Measurements from ENCODE around the gene PCCA.

Gene PCCA

DNA sequence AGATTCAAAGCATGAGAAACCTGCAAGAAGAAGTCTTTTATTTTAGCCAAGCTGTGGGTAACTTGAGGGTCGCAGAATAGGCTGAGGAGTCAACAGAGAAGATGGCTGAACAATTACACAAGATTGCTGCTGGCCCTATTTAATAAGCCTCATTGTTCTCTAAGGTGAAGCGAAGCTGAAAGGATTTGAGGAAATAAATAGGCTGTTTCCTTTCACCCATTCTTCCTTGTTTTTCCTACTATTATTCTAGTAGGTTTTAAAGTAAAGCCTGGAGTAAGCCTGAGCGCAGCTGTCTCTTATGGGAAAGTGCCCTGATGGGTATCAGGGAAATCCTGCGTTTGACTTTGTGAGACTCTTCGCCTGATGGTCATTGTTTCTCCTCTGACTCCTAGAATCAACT, 25.0 kb upstream of the PCCA start:
- TF ChIP-seq ZNF70 (CRISPR knock-in tag; IDR thresholded peaks at IDR 0.05) (no peak), GLIS3 (CRISPR knock-in tag; IDR thresholded peaks at IDR 0.05) (no peak), OSR1 (CRISPR knock-in tag; IDR thresholded peaks at IDR 0.05) (no peak), PATZ1 (CRISPR knock-in tag; IDR thresholded peaks at IDR 0.05; ENCODE audit: borderline replicate concordance) (no peak), ISL1 (CRISPR knock-in tag; IDR thresholded peaks at IDR 0.05) (no peak), RARB (CRISPR knock-in tag; IDR thresholded peaks at IDR 0.05) (no peak), ZC3H10 (CRISPR knock-in tag; IDR thresholded peaks at IDR 0.05) (no peak), ZFP30 (CRISPR knock-in tag; IDR thresholded peaks at IDR 0.05) (no peak), CSDC2 (CRISPR knock-in tag; IDR thresholded peaks at IDR 0.05) (no peak), SNAI2 (CRISPR knock-in tag; IDR thresholded peaks at IDR 0.05) (no peak)
- TF ChIP-seq, protein P1, sequence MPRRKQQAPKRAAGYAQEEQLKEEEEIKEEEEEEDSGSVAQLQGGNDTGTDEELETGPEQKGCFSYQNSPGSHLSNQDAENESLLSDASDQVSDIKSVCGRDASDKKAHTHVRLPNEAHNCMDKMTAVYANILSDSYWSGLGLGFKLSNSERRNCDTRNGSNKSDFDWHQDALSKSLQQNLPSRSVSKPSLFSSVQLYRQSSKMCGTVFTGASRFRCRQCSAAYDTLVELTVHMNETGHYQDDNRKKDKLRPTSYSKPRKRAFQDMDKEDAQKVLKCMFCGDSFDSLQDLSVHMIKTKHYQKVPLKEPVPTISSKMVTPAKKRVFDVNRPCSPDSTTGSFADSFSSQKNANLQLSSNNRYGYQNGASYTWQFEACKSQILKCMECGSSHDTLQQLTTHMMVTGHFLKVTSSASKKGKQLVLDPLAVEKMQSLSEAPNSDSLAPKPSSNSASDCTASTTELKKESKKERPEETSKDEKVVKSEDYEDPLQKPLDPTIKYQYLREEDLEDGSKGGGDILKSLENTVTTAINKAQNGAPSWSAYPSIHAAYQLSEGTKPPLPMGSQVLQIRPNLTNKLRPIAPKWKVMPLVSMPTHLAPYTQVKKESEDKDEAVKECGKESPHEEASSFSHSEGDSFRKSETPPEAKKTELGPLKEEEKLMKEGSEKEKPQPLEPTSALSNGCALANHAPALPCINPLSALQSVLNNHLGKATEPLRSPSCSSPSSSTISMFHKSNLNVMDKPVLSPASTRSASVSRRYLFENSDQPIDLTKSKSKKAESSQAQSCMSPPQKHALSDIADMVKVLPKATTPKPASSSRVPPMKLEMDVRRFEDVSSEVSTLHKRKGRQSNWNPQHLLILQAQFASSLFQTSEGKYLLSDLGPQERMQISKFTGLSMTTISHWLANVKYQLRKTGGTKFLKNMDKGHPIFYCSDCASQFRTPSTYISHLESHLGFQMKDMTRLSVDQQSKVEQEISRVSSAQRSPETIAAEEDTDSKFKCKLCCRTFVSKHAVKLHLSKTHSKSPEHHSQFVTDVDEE (CRISPR knock-in tag; IDR thresholded peaks at IDR 0.05), result no peak
- TF ChIP-seq, protein P2, sequence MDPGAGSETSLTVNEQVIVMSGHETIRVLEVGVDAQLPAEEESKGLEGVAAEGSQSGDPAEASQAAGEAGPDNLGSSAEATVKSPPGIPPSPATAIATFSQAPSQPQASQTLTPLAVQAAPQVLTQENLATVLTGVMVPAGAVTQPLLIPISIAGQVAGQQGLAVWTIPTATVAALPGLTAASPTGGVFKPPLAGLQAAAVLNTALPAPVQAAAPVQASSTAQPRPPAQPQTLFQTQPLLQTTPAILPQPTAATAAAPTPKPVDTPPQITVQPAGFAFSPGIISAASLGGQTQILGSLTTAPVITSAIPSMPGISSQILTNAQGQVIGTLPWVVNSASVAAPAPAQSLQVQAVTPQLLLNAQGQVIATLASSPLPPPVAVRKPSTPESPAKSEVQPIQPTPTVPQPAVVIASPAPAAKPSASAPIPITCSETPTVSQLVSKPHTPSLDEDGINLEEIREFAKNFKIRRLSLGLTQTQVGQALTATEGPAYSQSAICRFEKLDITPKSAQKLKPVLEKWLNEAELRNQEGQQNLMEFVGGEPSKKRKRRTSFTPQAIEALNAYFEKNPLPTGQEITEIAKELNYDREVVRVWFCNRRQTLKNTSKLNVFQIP (CRISPR knock-in tag; IDR thresholded peaks at IDR 0.05; ENCODE audit: borderline replicate concordance, low read depth), result no peak
- no peak for ATAC-seq

- no peak for ATAC-seq
- no peak for TF ChIP-seq ISL1 (CRISPR knock-in tag; IDR thresholded peaks at IDR 0.05)
- no peak for TF ChIP-seq CSDC2 (CRISPR knock-in tag; IDR thresholded peaks at IDR 0.05)
- no peak for TF ChIP-seq ZNF70 (CRISPR knock-in tag; IDR thresholded peaks at IDR 0.05)
- no peak for TF ChIP-seq GLIS3 (CRISPR knock-in tag; IDR thresholded peaks at IDR 0.05)
- TF ChIP-seq TCF4 (CRISPR knock-in tag; IDR thresholded peaks at IDR 0.05; ENCODE audit: borderline replicate concordance), result no peak
- no peak for TF ChIP-seq RARB (CRISPR knock-in tag; IDR thresholded peaks at IDR 0.05)
- TF ChIP-seq SNAI2 (CRISPR knock-in tag; IDR thresholded peaks at IDR 0.05), result no peak
- TF ChIP-seq ZNF8 (CRISPR knock-in tag; IDR thresholded peaks at IDR 0.05), result no peak
- no peak for TF ChIP-seq ARNTL (CRISPR knock-in tag; IDR thresholded peaks at IDR 0.05; ENCODE audit: borderline replicate concordance, low read depth)
- TF ChIP-seq ZFP30 (CRISPR knock-in tag; IDR thresholded peaks at IDR 0.05), result no peak
- TF ChIP-seq PATZ1 (CRISPR knock-in tag; IDR thresholded peaks at IDR 0.05; ENCODE audit: borderline replicate concordance), result no peak
- no peak for TF ChIP-seq BACH2 (CRISPR knock-in tag; IDR thresholded peaks at IDR 0.05; ENCODE audit: borderline replicate concordance)
- no peak for TF ChIP-seq ZNF565 (CRISPR knock-in tag; conservative IDR thresholded peaks at IDR 0.05; ENCODE audit: low read depth)
- TF ChIP-seq OSR1 (CRISPR knock-in tag; IDR thresholded peaks at IDR 0.05), result no peak
- no peak for TF ChIP-seq PPARA (CRISPR knock-in tag; IDR thresholded peaks at IDR 0.05; ENCODE audit: borderline replicate concordance)
- TF ChIP-seq, protein P1 (CRISPR knock-in tag; IDR thresholded peaks at IDR 0.05), result no peak
- no peak for TF ChIP-seq ESRRG (CRISPR knock-in tag; IDR thresholded peaks at IDR 0.05)
Measured at GRCh38 chr13:100068133-100068931, 20.6 kb upstream of the PCCA start.

All from SK-N-SH treated with all-trans-retinoic acid at 6 μM for 48 hours (cell line).